ENCODE measurements around the gene CD177.
"Not testable (repeated sequence)": the region's sequence is repeated elsewhere in the genome, so short reads cannot be mapped to it uniquely, and the experiment has no call there.

The CD177 gene

DNA sequence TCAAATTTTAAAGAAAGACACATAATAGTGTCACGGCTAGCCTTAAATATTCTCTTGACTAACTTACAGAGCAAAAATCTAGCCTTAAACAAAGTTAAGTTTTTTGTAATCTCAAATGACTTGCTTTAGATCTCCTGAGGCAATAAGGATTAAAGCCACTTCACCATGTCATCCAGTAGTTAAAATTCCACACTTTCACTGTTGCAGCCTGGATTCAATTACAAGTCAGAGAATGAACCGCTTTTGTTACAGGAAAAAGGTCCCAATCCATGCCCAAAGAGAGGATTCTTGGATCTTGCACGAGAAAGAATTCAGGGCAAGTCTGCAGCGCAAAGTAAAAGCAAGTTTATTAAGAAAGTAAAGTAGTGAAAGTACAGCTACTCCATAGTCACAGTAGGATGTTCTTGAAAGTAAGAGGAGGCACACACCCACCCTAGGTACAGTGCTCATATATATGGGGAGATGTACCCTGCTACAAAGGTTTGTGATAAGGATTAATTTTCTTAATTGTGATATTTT, 34.6 kb upstream of the CD177 start:
- no peak overlapping the region for H3K4me3 ChIP-seq (replicated peaks; ENCODE audit: low read depth, low read length)
- no peak for DNase-seq (ENCODE audit: extremely low read depth, low read depth)
- TF ChIP-seq, protein P1, sequence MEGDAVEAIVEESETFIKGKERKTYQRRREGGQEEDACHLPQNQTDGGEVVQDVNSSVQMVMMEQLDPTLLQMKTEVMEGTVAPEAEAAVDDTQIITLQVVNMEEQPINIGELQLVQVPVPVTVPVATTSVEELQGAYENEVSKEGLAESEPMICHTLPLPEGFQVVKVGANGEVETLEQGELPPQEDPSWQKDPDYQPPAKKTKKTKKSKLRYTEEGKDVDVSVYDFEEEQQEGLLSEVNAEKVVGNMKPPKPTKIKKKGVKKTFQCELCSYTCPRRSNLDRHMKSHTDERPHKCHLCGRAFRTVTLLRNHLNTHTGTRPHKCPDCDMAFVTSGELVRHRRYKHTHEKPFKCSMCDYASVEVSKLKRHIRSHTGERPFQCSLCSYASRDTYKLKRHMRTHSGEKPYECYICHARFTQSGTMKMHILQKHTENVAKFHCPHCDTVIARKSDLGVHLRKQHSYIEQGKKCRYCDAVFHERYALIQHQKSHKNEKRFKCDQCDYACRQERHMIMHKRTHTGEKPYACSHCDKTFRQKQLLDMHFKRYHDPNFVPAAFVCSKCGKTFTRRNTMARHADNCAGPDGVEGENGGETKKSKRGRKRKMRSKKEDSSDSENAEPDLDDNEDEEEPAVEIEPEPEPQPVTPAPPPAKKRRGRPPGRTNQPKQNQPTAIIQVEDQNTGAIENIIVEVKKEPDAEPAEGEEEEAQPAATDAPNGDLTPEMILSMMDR (IDR thresholded peaks at IDR 0.05; ENCODE audit: low read depth, low read length, missing control alignments) = no peak

DNA sequence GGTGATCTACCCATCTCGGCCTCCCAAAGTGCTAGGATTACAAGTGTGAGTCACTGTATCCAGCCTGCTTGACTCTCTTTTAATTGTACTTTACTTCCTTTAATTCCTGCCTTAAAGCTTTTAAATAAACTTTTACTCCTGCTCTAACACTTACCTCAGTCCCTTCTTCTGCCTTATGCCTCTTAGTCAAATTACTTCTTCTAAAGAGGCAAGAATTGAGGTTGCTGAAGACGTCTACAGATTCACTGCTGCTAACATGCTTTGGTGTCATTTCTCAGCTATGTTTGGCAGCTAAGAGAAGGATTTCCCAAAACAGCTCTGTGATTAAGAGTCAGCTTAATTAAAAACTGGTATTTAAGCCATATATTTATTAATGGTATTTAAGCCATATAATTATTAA, 32.9 kb upstream of the CD177 start:
- H3K4me3 ChIP-seq (replicated peaks; ENCODE audit: low read depth, low read length) = no peak overlapping the region
- no peak for DNase-seq (ENCODE audit: extremely low read depth, low read depth)
- TF ChIP-seq, protein P1 (IDR thresholded peaks at IDR 0.05; ENCODE audit: low read depth, low read length, missing control alignments) = no peak

DNA sequence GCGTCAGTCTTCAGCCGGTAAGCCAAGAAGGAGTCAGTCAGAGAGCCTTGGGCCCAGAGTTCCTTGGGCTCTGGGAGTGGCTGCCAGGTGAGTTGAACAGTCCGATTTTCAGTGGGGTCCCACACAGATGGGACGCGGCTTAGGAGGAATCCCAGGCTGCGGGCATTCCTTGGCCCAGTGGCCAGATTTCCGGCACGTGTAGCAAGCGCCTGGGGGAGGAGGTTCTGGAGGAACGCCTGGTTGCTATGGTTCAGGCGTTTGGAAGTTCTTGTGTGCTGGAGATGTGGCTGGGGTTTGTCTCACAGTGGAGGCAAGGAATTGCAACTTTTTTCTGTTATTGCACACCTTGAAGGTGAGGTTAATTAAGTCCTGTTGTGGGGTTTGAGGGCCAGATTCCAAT, 26.7 kb upstream of the CD177 start:
- DNase-seq (ENCODE audit: extremely low read depth, low read depth) = not testable (repeated sequence)

DNA sequence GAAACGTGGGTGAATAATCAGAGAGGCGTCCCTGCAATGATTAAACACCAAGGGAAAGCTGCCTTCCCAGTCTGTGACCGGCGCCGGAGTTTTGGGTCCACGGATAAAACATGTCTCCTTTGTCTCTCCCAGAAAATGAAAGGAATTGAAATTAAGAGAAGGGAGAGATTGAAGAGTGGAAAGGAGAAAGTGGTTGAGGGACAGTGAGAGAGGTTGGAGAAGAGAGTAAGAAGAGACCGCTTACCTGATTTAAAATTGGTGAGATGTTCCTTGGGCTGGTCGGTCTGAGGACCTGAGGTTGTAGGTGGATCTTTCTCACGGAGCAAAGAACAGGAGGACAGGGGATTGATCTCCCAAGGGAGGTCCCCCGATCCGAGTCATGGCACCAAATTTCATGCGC, 24.9 kb upstream of the CD177 start:
- H3K4me3 ChIP-seq (replicated peaks; ENCODE audit: low read depth, low read length); DNase-seq (ENCODE audit: extremely low read depth, low read depth): not testable (repeated sequence)

More for the DNA sequence above, 26.7 kb upstream of the CD177 start:
- not testable (repeated sequence) for H3K4me3 ChIP-seq (replicated peaks; ENCODE audit: low read depth, low read length)

DNA sequence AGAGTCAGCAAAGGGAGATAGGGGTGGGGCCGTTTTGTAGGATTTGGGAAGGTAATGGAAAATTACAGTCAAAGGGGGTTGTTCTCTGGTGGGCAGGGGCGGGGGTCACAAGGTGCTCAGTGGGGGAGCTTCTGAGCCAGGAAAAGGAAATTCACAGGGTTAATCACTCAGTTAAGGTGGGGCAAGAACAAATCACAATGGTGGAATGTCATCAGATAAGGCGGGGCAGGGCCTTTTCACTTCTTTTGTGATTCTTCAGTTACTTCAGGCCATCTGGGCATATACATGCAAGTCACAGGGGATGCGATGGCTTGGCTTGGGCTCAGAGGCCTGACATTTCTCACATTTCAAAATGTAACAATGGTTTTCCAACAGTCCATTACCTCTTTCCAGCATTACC, 24.4 kb upstream of the CD177 start:
- not testable (repeated sequence) for DNase-seq (ENCODE audit: extremely low read depth, low read depth); H3K4me3 ChIP-seq (replicated peaks; ENCODE audit: low read depth, low read length)

DNA sequence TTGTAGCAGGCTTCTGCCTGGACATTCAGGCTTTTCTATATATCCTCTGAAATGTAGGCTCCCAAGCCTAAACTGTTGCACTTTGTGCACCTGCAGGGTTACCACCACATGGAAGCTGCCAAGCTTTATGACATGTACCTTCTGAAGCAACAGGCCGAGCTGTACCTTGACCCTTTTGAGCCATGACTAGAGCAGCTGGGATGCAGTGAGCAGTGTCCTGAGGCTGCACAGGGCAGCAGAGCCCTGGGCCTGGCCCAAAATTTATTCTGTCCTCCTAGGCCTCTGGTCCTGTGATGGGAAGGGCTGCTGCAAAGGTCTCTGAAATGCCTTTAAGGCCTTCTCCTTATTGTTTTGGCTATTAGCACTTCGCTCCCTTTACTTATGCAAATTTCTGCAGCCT, 23.5 kb upstream of the CD177 start:
- DNase-seq (ENCODE audit: extremely low read depth, low read depth) = no peak
- no peak overlapping the region for H3K4me3 ChIP-seq (replicated peaks; ENCODE audit: low read depth, low read length)
- TF ChIP-seq, protein P1 (IDR thresholded peaks at IDR 0.05; ENCODE audit: low read depth, low read length, missing control alignments) = no peak

DNA sequence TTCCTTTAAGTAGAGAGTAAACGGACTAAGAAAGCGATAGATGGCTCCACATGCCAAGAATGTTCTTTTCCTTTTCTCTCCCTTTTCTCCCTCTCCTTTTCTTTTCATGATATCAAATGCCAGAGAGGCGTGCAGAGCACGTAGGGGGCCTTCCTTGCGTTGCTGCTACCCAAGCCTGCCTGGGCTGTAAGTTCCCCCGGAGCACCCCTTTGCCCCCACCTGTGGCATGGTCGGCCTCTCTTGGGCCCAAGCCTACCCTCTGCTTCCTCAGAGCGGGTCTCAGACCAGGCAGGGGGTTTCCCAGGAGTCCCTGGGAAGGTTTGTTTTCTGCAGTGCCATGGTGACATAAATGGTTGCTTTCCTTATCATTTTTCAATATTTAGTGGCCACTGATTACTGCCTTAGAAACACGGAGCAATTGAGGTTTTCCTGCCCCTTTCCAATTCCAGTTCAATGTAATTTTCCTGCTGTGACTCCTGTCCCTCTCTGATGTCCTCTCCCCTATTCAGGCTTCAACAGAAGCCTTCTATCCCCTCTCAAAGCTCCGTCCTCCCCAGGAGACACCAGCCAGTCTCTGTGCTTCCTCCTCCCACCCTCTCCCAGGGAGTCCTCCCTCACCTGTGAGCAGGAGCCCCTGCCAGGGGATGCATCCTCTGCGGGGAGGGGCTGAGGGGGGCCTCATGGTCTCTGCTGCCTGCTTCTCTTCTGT, 22.6 kb upstream of the CD177 start:
- no peak overlapping the region for H3K4me3 ChIP-seq (replicated peaks; ENCODE audit: low read depth, low read length)
- no peak for DNase-seq (ENCODE audit: extremely low read depth, low read depth)
- TF ChIP-seq, protein P1 (IDR thresholded peaks at IDR 0.05; ENCODE audit: low read depth, low read length, missing control alignments) = no peak

DNA sequence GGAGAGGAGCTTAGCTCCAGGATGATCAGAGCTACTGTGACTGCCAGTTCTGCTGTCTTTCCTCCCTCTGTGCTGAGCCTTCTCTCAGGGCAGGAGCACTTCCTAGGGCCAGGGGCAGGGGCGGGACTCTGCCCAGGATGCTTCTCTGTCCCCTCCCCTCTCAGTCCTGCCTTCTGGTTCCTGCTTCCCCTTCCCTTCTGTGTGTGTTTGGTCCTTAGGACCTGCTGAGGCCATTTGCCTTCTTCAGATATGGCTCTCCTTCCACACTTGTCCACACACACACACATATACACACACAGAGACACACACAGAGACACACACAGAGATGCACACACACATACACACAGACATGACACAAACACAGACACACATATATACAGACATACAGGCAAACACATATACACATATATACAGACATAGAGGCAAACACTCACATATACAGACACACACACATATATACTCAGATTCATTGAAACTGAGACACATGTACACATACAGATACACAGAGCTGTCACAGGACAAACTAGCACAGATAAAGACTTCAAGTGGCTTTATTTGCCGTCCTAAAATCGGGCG, 22.0 kb upstream of the CD177 start:
- TF ChIP-seq, protein P1 (IDR thresholded peaks at IDR 0.05; ENCODE audit: low read depth, low read length, missing control alignments) = no peak
- no peak overlapping the region for H3K4me3 ChIP-seq (replicated peaks; ENCODE audit: low read depth, low read length)
- no peak for DNase-seq (ENCODE audit: extremely low read depth, low read depth)
